ENCODE data around the gene IFITM2. TPM values are rescaled to one million over a fixed set of nuclear protein-coding genes. Genes with fewer than 3 reads are reported as not detected.
"Not testable (repeated sequence)": the region's sequence is repeated elsewhere in the genome, so short reads cannot be mapped to it uniquely, and the experiment has no call there.

Gene IFITM2
- total and polyA plus RNA-seq, 4 donors = 8.5 to 1,441 (median 404) TPM

DNA sequence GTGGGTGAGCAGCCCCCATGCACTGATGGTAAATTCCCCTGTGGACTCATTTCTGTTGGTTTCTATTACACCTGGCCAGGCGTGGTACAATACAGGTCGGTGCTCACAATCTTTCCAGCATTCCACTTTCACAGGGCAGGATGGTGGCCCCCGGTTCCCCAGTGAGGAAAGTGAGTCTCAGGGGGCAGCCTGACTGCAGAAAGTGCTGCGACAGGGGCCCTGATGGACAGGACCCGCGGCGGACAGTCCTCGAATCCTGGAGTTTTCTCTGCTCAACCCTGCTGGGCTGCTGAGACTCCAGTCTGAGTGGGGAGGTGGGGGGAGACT is 21.8 kb upstream of the IFITM2 start (continued):
- no peak for TF ChIP-seq TAF1 (conservative IDR thresholded peaks at IDR 0.05)
- TF ChIP-seq CTCF (IDR thresholded peaks at IDR 0.05; ENCODE audit: low read depth, low read length, missing input control) = no peak
- no peak for TF ChIP-seq JUND (IDR thresholded peaks at IDR 0.05)

DNA sequence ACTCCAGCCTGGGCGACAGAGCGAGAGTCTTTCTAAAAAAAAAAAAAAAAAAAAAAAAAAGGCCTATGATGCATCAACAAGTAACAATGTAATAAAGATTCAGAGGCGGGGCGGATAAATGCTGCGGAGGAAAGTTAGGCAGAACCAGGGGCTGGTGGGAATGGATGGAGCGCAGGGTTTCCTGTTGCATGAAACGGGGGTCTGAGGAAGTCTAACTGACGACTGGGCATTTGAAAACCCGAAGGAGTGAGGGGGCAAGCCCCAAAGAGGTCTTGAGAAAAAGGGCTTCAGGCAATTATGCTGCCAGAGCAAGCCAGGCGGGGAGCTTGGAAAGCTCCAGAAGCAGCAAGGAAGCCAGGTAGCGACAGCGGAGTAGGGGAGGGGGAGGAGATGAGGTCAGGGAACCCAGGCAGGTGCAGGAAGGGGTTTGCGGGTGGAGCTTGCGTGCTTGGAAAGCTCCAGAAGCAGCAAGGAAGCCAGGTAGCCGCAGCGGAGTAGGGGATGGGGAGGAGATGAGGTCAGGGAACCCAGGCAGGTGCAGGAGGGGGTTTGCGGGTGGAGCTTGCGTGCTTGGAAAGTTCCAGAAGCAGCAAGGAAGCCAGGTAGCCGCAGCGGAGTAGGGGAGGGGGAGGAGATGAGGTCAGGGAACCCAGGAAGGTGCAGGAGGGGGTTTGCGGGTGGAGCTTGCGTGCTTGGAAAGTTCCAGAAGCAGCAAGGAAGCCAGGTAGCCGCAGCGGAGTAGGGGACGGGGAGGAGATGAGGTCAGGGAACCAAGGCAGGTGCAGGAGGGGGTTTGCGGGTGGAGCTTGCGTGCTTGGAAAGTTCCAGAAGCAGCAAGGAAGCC is 20.4 kb upstream of the IFITM2 start:
- not testable (repeated sequence) for H3K27me3 ChIP-seq (ENCODE audit: control insufficient read depth in 4 of 4, insufficient read depth in 4 of 4, low read length in 3 of 4); DNase-seq (ENCODE audit: low spot score); H3K9me3 ChIP-seq (ENCODE audit: control insufficient read depth in 4 of 4, low read length in 3 of 4); H3K36me3 ChIP-seq (ENCODE audit: control insufficient read depth in 4 of 4, insufficient read depth in 3 of 4, low read depth in 1 of 4, low read length in 3 of 4); H3K4me3 ChIP-seq (ENCODE audit: low read depth in 1 of 3, low read length in 3 of 3); H3K9ac ChIP-seq (ENCODE audit: low read depth in 1 of 2, low read length in 2 of 2)
- Histone ChIP-seq H3K27ac (ENCODE audit: low read depth in 1 of 2, low read length in 2 of 2) (peak overlapping the region in 1 of 2 donors; percentile 80), H3K4me1 (ENCODE audit: control insufficient read depth in 4 of 4, insufficient read depth in 4 of 4, low read length in 3 of 4) (peaks cover 0 to 20% (median 13%) of the 10 kb centered on the region in 4 donors)
- 70% methylated on average over 27 of the region's 27 CpGs for WGBS

DNA sequence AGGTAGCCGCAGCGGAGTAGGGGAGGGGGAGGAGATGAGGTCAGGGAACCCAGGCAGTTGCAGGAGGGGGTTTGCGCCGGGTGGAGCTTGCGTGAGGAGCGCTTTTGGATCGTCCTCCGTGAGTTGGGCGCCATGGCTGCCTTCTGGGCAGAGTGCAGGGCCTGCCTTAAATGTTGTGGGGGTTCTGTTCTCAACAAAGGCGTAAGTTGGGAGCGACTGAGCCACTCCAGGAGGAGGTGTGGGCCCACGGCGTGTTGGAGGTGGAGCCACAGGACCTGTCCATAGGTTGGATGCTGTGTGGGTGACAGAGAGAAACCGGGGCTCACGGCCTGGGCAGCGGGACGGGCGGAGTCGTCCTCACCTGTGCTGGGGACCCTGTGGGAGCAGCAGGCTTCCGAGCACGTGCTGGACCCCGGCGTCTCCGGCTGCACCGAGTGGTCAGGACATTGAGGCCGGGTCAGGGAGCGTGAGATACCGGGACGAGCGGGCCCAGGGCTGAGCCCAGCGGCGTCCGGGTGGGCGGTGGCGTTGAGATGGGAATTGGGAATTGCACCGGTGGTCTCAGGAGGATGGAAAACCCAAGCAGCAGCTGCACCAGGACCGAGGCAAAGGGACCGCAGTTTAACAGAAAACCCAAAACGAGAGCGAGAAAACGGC is 19.7 kb upstream of the IFITM2 start:
- H3K27me3 ChIP-seq (ENCODE audit: control insufficient read depth in 4 of 4, insufficient read depth in 4 of 4, low read length in 3 of 4) = no peaks in the 10 kb centered on the region
- no peaks in the 10 kb centered on the region for H3K36me3 ChIP-seq (ENCODE audit: control insufficient read depth in 4 of 4, insufficient read depth in 3 of 4, low read depth in 1 of 4, low read length in 3 of 4)
- no peaks in the 10 kb centered on the region for H3K9me3 ChIP-seq (ENCODE audit: control insufficient read depth in 4 of 4, low read length in 3 of 4)
- peak overlapping the region; percentile 68 to 76 (median 73) for H3K4me3 ChIP-seq (ENCODE audit: low read depth in 1 of 3, low read length in 3 of 3)
- peaks cover 0 to 19% (median 11%) of the 10 kb centered on the region in 4 donors for H3K4me1 ChIP-seq (ENCODE audit: control insufficient read depth in 4 of 4, insufficient read depth in 4 of 4, low read length in 3 of 4)
- peak overlapping the region; percentile 19 to 64 for H3K9ac ChIP-seq (ENCODE audit: low read depth in 1 of 2, low read length in 2 of 2)
- no peak for DNase-seq (ENCODE audit: low spot score)
- H3K27ac ChIP-seq (ENCODE audit: low read depth in 1 of 2, low read length in 2 of 2) = peak overlapping the region; percentile 64 to 80
- no peak for TF ChIP-seq HNF4A (conservative IDR thresholded peaks at IDR 0.05)
- WGBS = 27% methylated on average over 41 of the region's 41 CpGs

DNA sequence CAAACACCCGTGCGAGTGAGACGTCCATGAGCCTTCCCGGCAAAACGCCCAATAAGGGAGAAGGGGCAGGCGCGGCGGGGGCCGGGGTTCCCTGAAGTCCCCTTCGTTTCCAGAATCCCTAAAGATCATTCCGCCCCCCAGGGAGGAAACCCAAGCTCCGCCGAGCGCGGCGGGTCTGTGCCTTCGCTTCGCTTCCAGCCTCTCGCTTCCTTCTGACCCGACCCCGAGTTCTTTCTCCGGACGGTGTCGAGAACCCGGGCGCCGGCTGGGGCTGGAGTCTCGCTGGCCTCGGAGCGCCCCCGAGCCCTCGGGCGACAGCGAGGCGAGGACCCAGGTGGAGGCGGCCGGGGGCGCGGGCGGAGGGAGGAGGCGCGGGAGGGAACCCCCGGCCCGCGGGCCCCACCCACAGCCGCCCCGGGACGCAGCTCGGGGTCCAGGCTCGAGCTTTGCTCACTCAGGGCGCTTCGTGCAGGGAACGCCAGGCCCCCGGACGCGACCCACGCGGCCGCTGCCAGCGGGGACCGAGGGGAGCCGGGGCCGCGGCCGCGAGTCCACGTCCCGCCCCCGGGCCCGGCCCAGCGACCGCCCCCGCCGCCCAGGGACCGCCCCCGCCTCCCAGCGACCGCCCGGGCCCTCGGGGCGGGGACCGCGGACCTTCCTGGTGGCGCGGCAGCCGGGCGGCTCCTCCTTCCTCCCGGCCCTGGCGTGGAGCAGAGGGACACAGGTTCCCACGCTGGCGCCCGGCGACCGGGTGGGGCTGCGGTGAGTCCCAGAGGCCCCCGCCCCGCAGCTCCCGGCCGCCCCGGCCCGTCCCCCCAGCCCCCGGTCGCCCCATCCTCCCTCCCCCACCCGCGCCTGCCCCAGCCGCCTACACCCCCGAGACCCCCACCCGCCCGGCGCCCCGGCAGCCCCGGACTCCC is 18.9 kb upstream of the IFITM2 start, which contains the start of gene PGGHG:
TSS of gene PGGHG (plus strand) at position 649 of the 920 bp plus-strand sequence. CDS start 691 bp downstream, outside the sequence.
- H3K4me3 ChIP-seq (ENCODE audit: low read depth in 1 of 3, low read length in 3 of 3) = peak within 1 kb of the TSS; percentile 68 to 76 (median 73)
- H3K4me1 ChIP-seq (ENCODE audit: control insufficient read depth in 4 of 4, insufficient read depth in 4 of 4, low read length in 3 of 4) = peaks cover 0 to 19% (median 11%) of the 10 kb centered on the region in 4 donors
- DNase-seq (ENCODE audit: low spot score) = no peak
- H3K9me3 ChIP-seq (ENCODE audit: control insufficient read depth in 4 of 4, low read length in 3 of 4) = no peaks in the 10 kb centered on the region
- H3K36me3 ChIP-seq (ENCODE audit: control insufficient read depth in 4 of 4, insufficient read depth in 3 of 4, low read depth in 1 of 4, low read length in 3 of 4) = peaks cover 0 to 2% (median 0%) of the 10 kb centered on the region in 4 donors
- H3K27me3 ChIP-seq (ENCODE audit: control insufficient read depth in 4 of 4, insufficient read depth in 4 of 4, low read length in 3 of 4) = no peaks in the 10 kb centered on the region
- H3K9ac ChIP-seq (ENCODE audit: low read depth in 1 of 2, low read length in 2 of 2) = peak within 1 kb of the TSS; percentile 19 to 64
- whole genome bisulfite sequencing = 1% methylated on average over 112 of the region's 112 CpGs
- H3K27ac ChIP-seq (ENCODE audit: low read depth in 1 of 2, low read length in 2 of 2) = peak within 1 kb of the TSS; percentile 64 to 80
- TF ChIP-seq HNF4A (conservative IDR thresholded peaks at IDR 0.05) (no peak), YY1 (IDR thresholded peaks at IDR 0.05) (no peak), RAD21 (IDR thresholded peaks at IDR 0.05) (no peak), TAF1 (conservative IDR thresholded peaks at IDR 0.05) (no peak), ATF3 (IDR thresholded peaks at IDR 0.05) (no peak), EGR1 (IDR thresholded peaks at IDR 0.05; ENCODE audit: low read depth in 2 of 2) (no peak), SP1 (IDR thresholded peaks at IDR 0.05) (no peak), NR2F2 (IDR thresholded peaks at IDR 0.05) (no peak), ZBTB33 (IDR thresholded peaks at IDR 0.05) (no peak), HNF4G (IDR thresholded peaks at IDR 0.05) (no peak), JUND (IDR thresholded peaks at IDR 0.05) (no peak), GABPA (IDR thresholded peaks at IDR 0.05 in 1 of 2, conservative IDR thresholded peaks at IDR 0.05 in 1 of 2) (no peak), FOXA1 (IDR thresholded peaks at IDR 0.05) (no peak)
- TF ChIP-seq, protein P1, sequence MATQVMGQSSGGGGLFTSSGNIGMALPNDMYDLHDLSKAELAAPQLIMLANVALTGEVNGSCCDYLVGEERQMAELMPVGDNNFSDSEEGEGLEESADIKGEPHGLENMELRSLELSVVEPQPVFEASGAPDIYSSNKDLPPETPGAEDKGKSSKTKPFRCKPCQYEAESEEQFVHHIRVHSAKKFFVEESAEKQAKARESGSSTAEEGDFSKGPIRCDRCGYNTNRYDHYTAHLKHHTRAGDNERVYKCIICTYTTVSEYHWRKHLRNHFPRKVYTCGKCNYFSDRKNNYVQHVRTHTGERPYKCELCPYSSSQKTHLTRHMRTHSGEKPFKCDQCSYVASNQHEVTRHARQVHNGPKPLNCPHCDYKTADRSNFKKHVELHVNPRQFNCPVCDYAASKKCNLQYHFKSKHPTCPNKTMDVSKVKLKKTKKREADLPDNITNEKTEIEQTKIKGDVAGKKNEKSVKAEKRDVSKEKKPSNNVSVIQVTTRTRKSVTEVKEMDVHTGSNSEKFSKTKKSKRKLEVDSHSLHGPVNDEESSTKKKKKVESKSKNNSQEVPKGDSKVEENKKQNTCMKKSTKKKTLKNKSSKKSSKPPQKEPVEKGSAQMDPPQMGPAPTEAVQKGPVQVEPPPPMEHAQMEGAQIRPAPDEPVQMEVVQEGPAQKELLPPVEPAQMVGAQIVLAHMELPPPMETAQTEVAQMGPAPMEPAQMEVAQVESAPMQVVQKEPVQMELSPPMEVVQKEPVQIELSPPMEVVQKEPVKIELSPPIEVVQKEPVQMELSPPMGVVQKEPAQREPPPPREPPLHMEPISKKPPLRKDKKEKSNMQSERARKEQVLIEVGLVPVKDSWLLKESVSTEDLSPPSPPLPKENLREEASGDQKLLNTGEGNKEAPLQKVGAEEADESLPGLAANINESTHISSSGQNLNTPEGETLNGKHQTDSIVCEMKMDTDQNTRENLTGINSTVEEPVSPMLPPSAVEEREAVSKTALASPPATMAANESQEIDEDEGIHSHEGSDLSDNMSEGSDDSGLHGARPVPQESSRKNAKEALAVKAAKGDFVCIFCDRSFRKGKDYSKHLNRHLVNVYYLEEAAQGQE (IDR thresholded peaks at IDR 0.05) = no peak

All from liver (tissue), 9 donors.